K562 (cell line): ENCODE results near the gene STON1. TPM values are rescaled to one million over a fixed set of nuclear protein-coding genes. Genes with fewer than 3 reads are reported as not detected.

Source experiments
- ETS2 ChIP-seq: IDR thresholded peaks from 2 replicates; pipeline ENCODE4 v1.6.1; 2016; ENCODE audit warnings: borderline replicate concordance, missing genetic modification characterization, mild to moderate bottlenecking, moderate library complexity, missing compliant biosample characterization; ENCODE audit not compliant: poor library complexity, severe bottlenecking
- KDM5B ChIP-seq: fragments of 200-600 bp; sonication (generic); IDR thresholded peaks from 2 replicates; pipeline ENCODE4 v1.6.1; 2012; ENCODE audit warnings: low read depth, mild to moderate bottlenecking, moderate library complexity, low read length, control low read depth, inconsistent platforms; ENCODE audit not compliant: insufficient replicate concordance
- MEF2D ChIP-seq: conservative IDR thresholded peaks from 2 replicates; pipeline ENCODE4 v1.6.1; 2016; ENCODE audit warnings: low read depth, missing genetic modification characterization, missing compliant biosample characterization
- NR2C1 ChIP-seq, 2 experiments: fragments of 450-650 bp; IDR thresholded peaks; 2 replicates each; pipeline ENCODE4 v1.6.1; 2017; ENCODE audit warnings: mild to moderate bottlenecking in 2 of 2, antibody characterized with exemption in 1 of 2, inconsistent platforms in 1 of 2, missing compliant biosample characterization in 1 of 2, missing genetic modification characterization in 1 of 2
- PCBP2 ChIP-seq: fragments of 200-400 bp; formaldehyde crosslinking; IDR thresholded peaks from 2 replicates; pipeline ENCODE4 v1.6.1; 2018; ENCODE audit warnings: low read length, low read depth, mild to moderate bottlenecking, moderate library complexity; ENCODE audit not compliant: poor library complexity, severe bottlenecking
- PTBP1 ChIP-seq: fragments of 200-400 bp; formaldehyde crosslinking; IDR thresholded peaks from 2 replicates; pipeline ENCODE4 v1.6.1; 2017; ENCODE audit warnings: low read depth, low read length
- RB1 ChIP-seq: fragments of 450-650 bp; IDR thresholded peaks from 2 replicates; pipeline ENCODE4 v1.6.1; 2017; ENCODE audit warnings: low read depth, mild to moderate bottlenecking
- SMARCA5 ChIP-seq: fragments of 450-650 bp; IDR thresholded peaks from 2 replicates; pipeline ENCODE4 v1.6.1; 2016
- SRSF9 ChIP-seq: fragments of 200-400 bp; formaldehyde crosslinking; IDR thresholded peaks from 2 replicates; pipeline ENCODE4 v1.6.1; 2017; ENCODE audit warnings: low read depth, low read length, borderline replicate concordance
- STAG1 ChIP-seq: sonication (generic); formaldehyde crosslinking; IDR thresholded peaks from 2 replicates; pipeline ENCODE4 v1.5.0; 2020; ENCODE audit warnings: missing genetic modification reagents, borderline replicate concordance
- XRCC5 ChIP-seq: fragments of 200-400 bp; formaldehyde crosslinking; IDR thresholded peaks from 2 replicates; pipeline ENCODE4 v1.6.1; 2017; ENCODE audit warnings: low read depth, mild to moderate bottlenecking, low read length
- ZFP1 ChIP-seq: fragments of 450-650 bp; formaldehyde crosslinking; IDR thresholded peaks from 2 replicates; pipeline ENCODE4 v1.4.0; 2020; ENCODE audit warnings: mild to moderate bottlenecking, mixed read lengths
- polyA plus RNA-seq, 8 experiments: library from polyadenylated mRNA; depleted of rRNA in 4 of 8; stranded (reverse) in 5 of 8; unstranded in 3 of 8; fragments of >200 nt; fragmentation: Nextera tagmentation in 2 of 8; fragmentation: Illumina TruSeq in 1 of 8; extraction: Ambion mirVana in 2 of 8; extraction: Trizol in 1 of 8; gene quantifications; 2 replicates each; pipeline versions ENCODE4 v1.2.1 to v1.2.3, GENCODE V29; 2011 to 2014; ENCODE audit warnings: inconsistent platforms in 1 of 8, missing spikeins in 1 of 8
- total RNA-seq, 7 experiments: library from RNA; depleted of rRNA in 6 of 7; stranded (reverse); fragments of >200 nt in 6 of 7; fragmentation: Illumina TruSeq in 2 of 7; extraction: Trizol in 2 of 7; gene quantifications; 2 replicates each; pipeline versions ENCODE4 v1.2.1 to v1.2.3, GENCODE V29; 2011 to 2021; ENCODE audit warnings: low replicate concordance in 1 of 7
- TF ChIP-seq, protein P1 (sequence below): fragments of 250-450 bp; sonication (Bioruptor Pico); IDR thresholded peaks from 2 replicates; pipeline ENCODE4 v1.5.0; 2022; ENCODE audit warnings: mild to moderate bottlenecking
- TF ChIP-seq, protein P2 (sequence below): fragments of 450-650 bp; IDR thresholded peaks from 2 replicates; pipeline ENCODE4 v1.6.1; 2018; ENCODE audit not compliant: partially characterized antibody
- TF ChIP-seq, protein P3 (sequence below): fragments of 450-650 bp; IDR thresholded peaks from 2 replicates; pipeline ENCODE4 v1.6.1; 2017; ENCODE audit warnings: antibody characterized with exemption
- TF ChIP-seq, protein P4 (sequence below): fragments of 250-450 bp; sonication (Bioruptor Pico); IDR thresholded peaks from 2 replicates; pipeline ENCODE4 v1.4.0; 2020

STON1 gene
- total and polyA plus RNA-seq, 9 of the 15 experiments (the other 6 are each of a cell fraction or from before 2014, with no cell fraction given) = 0.07 to 1.2 (median 0.55) TPM

DNA sequence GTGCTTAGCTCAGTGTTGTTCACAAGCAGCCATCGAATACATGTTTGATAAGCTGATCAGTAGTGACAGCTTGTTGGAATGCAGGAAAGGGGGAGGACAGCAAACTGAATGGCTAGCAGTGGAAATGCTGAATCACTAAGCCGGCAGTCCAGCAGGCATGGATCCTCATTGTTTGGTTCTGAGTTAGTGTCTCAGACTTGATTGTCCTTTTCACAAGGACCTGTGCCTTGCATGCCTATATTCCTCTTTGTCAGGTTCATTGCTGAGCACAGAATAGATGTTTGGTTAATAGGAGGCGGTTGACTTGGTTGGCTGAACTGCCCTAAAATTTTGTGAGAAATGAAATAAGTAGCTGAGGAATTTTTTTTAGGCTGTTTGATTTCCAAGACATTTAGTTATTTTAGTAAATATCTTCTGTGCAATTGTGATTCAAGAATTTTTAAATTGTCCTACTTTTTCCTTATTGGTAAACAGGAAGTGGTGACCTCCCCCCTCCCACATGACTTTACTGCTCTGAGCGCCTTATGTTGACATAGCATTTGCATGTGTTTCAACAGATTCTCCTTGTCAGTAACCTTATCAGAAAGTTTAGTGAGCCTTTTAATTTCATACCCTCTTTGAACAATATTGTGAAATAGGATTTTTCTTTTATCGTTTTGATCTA, 21.4 kb upstream of the STON1 start (continued):
- TF ChIP-seq XRCC5 (no peak), ZFP1 (CRISPR knock-in tag) (no peak), MEF2D (0 out of 2 replicates have a peak, but pooled peaks have one; percentile 44), SRSF9 (no peak), KDM5B (peak; percentile 40), PTBP1 (no peak), PCBP2 (no peak), STAG1 (CRISPR knock-in tag) (no peak), SMARCA5 (no peak), RB1 (peak; percentile 50; the same call in 1 of the 2 replicates), ETS2 (tag) (no peak), NR2C1 (IDR thresholded peaks at IDR 0.05) (no peak), NR2C1 (tag; IDR thresholded peaks at IDR 0.05) (peak; percentile 41; the same call in 1 of the 2 replicates)
- TF ChIP-seq, protein P1, sequence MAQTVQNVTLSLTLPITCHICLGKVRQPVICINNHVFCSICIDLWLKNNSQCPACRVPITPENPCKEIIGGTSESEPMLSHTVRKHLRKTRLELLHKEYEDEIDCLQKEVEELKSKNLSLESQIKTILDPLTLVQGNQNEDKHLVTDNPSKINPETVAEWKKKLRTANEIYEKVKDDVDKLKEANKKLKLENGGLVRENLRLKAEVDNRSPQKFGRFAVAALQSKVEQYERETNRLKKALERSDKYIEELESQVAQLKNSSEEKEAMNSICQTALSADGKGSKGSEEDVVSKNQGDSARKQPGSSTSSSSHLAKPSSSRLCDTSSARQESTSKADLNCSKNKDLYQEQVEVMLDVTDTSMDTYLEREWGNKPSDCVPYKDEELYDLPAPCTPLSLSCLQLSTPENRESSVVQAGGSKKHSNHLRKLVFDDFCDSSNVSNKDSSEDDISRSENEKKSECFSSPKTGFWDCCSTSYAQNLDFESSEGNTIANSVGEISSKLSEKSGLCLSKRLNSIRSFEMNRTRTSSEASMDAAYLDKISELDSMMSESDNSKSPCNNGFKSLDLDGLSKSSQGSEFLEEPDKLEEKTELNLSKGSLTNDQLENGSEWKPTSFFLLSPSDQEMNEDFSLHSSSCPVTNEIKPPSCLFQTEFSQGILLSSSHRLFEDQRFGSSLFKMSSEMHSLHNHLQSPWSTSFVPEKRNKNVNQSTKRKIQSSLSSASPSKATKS = no peak
- TF ChIP-seq, protein P2, sequence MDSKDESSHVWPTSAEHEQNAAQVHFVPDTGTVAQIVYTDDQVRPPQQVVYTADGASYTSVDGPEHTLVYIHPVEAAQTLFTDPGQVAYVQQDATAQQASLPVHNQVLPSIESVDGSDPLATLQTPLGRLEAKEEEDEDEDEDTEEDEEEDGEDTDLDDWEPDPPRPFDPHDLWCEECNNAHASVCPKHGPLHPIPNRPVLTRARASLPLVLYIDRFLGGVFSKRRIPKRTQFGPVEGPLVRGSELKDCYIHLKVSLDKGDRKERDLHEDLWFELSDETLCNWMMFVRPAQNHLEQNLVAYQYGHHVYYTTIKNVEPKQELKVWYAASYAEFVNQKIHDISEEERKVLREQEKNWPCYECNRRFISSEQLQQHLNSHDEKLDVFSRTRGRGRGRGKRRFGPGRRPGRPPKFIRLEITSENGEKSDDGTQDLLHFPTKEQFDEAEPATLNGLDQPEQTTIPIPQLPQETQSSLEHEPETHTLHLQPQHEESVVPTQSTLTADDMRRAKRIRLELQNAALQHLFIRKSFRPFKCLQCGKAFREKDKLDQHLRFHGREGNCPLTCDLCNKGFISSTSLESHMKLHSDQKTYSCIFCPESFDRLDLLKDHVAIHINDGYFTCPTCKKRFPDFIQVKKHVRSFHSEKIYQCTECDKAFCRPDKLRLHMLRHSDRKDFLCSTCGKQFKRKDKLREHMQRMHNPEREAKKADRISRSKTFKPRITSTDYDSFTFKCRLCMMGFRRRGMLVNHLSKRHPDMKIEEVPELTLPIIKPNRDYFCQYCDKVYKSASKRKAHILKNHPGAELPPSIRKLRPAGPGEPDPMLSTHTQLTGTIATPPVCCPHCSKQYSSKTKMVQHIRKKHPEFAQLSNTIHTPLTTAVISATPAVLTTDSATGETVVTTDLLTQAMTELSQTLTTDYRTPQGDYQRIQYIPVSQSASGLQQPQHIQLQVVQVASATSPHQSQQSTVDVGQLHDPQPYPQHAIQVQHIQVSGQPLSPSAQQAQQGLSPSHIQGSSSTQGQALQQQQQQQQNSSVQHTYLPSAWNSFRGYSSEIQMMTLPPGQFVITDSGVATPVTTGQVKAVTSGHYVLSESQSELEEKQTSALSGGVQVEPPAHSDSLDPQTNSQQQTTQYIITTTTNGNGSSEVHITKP = no peak
- TF ChIP-seq, protein P3, sequence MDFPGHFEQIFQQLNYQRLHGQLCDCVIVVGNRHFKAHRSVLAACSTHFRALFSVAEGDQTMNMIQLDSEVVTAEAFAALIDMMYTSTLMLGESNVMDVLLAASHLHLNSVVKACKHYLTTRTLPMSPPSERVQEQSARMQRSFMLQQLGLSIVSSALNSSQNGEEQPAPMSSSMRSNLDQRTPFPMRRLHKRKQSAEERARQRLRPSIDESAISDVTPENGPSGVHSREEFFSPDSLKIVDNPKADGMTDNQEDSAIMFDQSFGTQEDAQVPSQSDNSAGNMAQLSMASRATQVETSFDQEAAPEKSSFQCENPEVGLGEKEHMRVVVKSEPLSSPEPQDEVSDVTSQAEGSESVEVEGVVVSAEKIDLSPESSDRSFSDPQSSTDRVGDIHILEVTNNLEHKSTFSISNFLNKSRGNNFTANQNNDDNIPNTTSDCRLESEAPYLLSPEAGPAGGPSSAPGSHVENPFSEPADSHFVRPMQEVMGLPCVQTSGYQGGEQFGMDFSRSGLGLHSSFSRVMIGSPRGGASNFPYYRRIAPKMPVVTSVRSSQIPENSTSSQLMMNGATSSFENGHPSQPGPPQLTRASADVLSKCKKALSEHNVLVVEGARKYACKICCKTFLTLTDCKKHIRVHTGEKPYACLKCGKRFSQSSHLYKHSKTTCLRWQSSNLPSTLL = no peak
- TF ChIP-seq, protein P4, sequence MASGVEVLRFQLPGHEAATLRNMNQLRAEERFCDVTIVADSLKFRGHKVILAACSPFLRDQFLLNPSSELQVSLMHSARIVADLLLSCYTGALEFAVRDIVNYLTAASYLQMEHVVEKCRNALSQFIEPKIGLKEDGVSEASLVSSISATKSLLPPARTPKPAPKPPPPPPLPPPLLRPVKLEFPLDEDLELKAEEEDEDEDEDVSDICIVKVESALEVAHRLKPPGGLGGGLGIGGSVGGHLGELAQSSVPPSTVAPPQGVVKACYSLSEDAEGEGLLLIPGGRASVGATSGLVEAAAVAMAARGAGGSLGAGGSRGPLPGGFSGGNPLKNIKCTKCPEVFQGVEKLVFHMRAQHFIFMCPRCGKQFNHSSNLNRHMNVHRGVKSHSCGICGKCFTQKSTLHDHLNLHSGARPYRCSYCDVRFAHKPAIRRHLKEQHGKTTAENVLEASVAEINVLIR (CRISPR knock-in tag) = no peak
